NCI-H524 (cell line): ENCODE data around the gene SH3TC1.
A peak's percentile ranks its signal among the peaks of the same experiment; 100 is the strongest.

Experiments used
- DNase-seq, 2 experiments: peaks; one replicate each; lab custom pipeline; 2025; lab: John Stamatoyannopoulos, UW

SH3TC1 gene

DNA sequence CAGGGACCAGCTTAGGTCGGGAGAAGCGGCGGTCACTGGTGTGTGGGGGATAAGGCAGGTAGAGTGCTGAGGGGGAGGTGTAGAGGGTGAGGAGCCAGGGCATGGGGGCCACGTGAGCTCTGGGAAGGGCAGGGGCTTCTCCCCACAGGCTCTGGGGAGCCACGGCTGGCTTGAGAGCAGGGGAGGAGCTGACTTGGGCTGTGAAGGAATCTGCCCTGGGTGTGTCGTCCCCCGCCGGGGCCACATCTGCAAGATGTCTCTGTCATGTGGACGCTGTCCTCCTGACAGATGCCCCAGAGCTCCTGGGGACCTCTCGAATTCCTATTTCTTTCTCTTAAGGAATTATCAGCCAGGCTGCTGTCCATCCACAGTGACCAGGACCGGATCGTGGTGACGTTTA lies 15.0 kb downstream of the SH3TC1 start:
- no peak for DNase-seq

DNA sequence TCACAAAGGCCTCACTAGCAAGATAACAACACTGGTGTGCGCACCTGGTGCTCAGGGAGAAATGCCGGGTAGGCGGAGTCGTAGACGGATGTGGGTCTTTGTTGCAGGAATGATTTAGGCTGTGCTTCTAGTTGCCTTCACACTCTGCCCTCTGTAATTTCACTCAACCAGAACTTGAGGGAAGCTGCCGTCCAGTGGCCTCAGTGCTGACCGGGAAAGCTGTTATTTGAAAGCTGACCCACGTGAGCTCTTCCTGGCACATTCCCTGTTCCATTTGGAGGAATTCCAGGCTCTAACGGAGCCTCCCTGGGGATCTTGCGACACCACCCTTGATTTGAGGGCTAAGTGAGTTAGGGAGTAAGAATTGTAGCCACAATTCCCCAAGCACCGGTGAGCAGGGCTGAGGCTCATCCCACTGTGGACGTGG lies 15.9 kb downstream of the SH3TC1 start:
- DNase-seq, result no peak

DNA sequence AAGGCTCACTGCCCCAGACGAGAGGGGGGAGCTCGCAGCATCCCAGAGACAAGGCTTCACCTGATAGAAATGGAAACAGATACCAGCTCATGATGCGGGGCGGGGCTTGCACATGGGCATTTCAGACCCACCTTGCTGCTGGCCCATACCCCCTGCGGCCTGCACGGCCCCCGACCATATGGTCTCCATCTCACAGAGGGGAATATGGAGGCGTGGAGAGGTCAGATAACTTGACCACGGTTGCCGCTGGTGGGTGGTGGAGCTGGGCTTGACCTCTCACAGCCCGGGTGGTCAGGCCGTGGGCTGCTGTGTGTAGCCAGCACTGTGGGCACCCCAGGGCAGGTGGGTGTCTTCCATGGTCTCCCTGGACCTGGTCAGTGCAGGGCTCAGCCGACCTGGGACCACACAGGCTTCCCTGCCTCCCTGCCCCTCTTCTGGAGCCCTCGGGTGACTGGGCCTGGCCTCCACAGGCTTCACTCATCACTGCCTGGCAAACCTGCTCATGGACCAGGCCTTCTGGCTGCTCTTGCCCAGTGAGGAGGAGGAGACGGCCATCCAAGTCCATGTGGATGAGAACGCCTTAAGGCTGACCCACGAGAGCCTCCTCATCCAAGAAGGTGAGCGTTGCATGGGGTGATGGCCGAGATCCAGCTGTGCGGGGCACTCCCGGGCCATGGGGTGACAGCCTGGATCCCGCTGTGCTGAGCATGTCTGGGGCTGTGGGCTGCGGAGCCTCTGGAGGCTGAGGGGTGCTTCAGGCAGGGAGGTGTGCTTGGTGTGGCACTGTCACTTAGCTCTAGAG lies 16.8 kb downstream of the SH3TC1 start:
- no peak for DNase-seq

DNA sequence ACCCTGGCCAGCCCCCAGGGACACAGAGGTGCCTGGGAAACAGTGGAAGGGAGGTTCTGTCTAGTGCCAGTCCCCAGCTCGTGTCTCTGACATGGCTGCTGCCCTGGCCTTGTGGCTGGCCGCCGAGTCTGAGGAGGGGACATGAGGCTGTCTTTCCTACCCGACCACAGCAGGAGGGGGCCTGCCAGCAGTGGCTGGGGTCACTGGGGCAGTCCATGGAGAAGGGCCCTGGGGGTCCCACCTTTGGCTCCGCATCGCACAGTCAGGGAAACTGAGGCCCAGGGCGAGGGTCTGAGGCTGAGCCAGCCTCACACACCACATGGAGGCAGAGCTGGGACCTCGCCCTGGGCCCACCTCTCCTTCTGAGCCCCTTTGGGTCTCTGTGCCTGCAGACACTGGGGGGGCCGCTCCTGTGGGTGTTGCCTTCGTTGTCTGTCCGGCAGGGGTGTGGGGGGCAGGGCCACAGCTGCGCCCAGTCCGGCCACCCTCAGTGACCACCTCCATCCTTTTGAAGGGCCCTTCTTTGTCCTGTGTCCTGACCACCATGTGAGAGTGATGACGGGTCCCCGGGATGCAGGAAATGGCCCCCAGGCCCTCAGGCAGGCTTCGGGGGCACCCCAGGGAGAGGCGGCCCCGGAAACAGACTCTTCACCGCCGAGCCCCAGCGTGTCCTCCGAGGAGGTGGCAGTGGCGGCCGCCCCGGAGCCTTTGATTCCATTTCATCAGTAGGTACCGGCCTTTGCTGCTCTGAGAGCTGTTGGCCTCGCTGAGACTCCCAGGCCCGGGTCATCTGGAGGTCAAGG lies 17.6 kb downstream of the SH3TC1 start:
- no peak for DNase-seq

DNA sequence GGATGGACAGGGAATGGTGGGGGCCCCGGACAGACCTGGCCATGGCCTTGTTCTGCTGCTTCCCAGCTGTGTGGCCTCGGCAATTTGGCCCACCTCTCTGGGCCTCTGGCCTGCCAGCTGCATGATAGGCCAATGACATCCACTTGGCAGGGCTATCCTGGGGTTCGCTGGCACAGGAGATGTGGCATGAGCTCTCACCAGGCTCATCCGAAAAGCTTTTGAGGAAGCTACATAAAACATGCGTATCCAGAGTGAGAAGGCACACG lies 18.1 kb downstream of the SH3TC1 start:
- no peak for DNase-seq

DNA sequence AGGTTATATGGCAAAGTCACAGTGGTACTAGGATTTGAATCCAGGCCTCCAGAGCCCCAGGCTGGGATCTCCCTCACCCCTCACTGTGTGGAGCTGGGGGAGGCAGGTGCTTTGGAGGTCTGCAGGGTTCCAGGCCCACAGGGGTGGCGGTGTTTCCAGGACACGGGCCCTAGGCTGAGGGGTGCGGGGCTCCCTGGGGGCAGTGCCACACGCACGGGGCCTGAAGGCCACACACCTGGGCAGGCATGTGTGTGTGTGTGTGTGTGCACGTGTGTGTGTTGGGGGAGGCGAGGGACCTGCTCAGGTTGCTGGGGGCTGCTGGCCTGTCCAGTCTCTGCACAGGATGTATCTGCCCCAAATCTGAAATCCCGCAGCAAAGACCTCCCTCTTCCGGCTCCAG lies 18.8 kb downstream of the SH3TC1 start:
- no peak for DNase-seq

DNA sequence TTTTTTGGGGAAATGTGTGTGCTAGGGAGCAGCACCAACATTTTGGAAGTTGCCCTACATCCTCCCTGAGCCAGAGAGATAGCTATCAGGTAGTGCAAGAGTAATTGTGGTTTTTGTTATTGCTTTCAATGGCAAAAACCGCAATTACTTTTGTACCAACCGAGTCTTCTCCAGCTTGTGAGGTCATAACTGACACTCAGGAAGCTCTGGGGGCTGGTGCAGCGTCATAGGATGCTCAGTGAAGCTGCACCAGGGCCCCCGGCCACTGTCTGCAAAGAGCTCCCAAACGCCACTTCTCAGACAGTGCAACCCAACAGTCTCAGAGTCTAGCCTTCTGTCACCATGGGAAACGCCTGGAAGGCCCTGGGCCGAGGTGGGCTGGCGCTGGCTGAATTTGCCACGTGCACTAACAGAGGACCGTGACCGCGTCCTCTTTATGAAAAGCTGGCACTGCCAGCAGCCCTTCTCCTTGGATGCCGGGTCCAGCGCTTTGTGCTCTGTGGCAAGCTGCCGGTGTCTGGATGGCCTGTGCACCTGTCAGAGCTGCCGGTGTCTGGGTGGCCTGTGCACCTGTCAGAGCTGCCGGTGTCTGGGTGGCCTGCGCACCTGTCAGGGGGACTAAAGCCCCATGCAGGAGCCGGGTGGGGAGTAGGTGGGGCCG lies 19.4 kb downstream of the SH3TC1 start:
- no peak for DNase-seq

DNA sequence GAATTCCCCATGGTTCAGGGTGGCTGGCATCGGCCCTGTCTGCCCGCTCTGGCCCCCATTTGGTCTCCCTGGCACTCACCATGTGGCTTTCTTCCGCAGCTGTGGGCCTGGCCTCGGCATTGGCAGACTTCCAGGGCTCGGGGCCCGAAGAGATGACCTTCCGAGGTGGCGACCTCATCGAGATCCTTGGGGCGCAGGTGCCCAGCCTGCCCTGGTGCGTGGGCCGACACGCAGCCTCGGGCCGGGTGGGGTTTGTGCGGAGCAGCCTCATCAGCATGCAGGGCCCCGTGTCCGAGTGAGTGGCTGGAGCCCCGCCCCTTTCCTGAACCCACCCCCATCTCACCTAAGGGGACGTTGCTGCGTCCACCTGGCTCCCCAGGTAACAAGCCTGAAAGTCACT lies 20.1 kb downstream of the SH3TC1 start:
- no peak for DNase-seq

DNA sequence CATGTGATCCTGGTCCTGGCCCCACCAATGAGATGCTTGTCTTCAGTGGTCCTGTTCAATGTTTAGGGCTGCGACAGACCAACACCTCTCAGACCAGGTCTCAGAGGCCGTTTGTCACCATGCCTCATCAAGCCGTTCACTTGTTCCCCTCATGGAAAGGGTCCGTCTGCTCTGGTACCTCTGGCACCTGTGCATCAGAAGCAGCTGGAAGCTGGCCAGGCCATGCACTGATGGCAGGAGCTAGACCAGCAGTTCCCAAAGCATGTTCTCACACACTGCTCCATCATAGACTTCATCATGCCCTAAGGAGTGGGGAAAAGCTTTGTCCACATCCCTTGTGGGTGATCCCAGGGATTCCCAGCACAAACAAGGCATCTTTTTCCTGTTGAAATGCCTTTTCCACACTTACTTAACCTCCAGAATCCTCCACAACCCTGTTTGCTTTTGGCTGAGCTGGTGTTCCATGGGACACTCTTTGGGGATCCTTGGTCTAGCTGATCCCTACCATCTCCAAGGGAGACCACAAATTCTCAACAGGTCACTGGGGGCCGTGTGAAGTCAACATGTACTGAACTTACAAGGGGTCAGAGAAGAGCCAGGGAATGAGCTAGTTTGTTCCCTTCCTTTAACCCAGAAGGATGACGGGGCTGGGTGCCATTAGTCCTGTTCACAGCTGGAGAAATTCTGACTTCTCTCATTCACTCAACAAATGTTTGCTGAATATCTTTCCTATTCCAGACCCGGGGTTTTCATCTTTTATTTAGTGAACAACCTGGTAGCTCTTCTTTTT lies 21.8 kb downstream of the SH3TC1 start:
- DNase-seq, result no peak

DNA sequence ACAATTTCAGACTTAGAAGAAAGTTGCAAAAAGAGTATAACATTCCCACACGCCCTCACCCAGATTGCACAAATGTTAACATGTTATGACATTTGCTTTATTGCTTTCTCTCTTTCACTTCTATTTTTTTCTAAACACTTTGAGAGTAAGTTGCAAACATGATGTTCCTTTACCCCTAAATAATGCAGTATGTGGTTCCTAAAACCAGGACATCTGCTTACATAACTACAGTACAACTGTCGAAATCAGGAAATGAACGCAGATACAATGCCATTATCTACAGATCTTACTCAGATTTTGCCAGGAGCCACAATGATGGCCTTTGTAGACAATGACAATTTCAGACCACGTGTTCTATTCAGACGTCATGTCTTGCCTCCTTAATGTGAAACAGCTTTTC lies 22.4 kb downstream of the SH3TC1 start:
- no peak for DNase-seq

DNA sequence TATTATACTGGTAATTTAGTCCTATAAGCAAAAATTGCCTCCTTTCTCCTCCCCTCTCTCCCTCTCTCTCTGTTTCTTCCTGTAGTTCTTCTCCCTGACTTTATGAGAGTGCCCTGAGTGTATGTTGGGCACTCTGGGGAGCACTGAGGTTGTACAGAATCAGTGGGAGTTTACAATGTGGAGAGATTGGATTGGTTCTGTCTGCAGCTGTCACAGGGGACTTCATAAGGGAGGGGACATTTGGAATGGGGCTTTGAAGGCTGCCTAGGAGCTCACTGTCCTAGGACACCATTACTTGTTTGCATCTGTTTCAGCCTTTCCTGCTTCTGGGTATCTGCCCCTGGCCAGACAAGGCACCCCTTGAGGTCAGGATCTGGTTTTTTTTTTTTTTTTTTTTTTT lies 22.9 kb downstream of the SH3TC1 start:
- DNase-seq, result no peak

DNA sequence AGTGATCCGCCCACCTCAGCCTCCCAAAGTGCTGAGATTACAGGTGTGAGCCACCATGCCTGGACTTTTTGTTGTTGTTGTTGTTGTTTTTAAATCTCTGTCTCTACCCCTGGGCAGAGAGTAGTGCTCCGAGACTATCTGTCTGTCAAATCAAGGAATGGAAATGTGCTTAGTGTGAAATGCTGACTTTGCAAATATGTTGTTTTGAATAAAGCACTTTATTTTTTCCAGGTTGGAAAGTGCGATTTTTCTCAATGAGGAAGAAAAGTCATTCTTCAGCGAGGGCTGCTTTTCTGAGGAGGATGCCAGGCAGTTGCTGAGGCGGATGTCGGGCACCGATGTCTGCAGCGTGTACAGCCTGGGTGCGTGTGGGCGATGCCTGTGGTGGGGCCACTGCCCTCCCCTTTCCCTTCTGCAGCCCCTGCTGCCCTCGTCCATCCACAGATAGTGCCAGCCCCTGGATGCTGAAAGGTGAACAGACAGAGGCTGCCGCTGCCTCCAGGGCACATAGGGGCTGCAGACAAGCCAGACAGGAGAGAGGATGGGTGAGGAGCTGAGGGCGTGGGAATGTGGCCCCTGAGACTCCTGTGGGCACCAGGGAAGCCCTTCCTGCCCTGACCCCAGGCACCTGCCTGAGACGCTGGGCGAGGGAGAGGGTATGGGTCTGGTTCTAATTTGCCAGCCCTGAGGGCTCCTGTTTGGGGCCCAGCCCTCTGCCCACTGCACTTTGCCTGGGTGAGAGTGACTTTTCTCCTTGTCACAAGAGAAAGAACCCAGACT lies 23.7 kb downstream of the SH3TC1 start:
- no peak for DNase-seq

DNA sequence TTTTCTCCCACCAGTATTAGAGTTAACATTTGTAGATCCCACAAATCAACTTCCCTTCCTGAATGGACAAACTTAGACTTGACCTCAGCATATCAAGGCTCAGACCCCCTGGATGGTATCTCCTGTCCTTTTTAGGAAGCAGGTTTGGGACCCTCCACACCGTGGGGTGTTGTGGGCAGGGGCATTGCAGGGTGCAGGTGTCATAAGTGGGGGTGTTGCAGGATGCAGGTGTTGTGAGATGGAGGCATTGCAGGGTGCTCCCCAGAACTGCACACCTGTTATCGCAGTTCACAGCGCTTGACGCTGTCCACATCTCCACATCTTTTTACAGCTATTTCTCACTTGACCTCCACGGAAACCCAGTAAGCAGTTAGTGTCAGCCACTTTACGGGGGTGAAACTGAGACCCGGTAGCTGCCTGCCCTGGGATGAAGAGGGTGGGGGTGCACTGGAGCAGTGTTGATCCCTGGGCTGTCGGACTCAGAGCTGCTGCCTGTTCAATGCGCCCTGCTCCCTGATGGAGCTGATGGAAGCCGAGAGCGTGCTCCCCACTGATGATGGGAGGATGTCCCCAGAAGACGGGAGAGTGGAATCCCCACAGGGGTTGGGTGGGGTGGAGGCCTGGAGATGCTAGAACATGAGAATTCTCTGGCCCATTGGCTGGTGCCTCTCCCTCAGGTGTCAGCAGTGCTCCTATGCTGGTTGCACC lies 25.3 kb downstream of the SH3TC1 start:
- no peak for DNase-seq

DNA sequence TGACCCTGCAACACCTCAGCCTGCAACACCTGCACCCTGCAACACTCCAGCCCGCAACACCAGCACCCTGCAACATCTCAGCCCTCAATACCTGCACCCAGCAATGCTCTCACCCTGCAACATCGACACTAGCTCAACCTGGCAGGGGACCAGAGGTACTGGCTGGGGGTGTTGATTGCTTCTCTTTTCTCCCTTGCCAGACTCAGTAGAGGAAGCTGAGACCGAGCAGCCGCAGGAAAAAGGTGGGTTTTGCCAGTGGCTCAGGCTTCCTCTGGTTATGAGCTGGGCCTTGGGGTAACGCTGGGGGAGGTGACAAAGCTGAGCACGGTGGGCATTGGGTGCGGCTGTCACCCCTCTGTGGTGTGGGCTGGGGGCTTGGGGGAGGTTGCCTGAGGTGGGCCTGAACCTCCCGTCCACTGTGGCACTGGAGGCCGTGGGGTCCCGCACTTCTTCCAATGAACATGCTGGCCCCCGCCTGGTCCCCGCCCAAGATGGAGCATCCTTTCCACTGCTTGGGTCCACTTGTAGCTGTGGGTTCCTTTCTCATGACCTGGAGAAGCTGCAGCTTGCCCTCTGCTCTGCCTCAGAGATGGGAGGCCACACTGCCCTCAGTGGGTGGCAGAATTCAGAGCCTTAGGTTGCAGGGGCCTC lies 26.0 kb downstream of the SH3TC1 start:
- no peak for DNase-seq

DNA sequence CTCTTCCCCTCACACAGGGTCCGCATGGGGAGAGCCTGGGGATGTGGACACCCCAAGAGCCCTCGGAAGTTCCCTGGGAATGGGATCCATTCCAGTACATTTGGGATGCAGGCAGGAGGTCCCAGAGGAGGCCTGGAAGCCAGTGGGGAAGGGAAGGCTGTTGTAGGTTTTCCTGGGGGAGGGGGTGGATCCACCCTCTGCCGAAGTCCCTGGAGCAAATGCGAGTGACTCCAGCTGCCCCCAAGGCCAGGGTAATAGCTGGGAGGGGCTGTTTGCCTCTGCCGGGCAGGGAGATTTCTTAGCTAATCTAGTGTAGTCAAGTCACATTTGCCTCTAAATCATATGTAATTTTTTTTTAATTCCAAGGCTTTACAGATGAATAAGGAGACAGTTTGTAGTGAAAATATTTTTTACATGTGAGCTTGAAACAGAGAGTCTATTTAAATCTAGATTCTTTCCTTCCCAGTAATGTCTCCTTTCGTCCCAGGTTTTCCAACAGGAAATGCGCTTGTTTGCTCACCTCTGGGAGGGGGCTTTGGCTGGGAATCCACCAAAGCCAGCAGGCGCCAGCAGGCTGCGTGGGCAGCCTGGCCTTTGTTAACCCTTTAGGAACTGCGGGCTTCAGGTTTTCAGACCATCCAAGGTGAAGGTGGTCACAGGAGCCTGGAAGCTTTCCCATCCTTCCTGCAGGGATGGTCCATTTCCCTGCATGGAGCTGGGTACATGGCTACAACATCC lies 26.8 kb downstream of the SH3TC1 start:
- no peak for DNase-seq

DNA sequence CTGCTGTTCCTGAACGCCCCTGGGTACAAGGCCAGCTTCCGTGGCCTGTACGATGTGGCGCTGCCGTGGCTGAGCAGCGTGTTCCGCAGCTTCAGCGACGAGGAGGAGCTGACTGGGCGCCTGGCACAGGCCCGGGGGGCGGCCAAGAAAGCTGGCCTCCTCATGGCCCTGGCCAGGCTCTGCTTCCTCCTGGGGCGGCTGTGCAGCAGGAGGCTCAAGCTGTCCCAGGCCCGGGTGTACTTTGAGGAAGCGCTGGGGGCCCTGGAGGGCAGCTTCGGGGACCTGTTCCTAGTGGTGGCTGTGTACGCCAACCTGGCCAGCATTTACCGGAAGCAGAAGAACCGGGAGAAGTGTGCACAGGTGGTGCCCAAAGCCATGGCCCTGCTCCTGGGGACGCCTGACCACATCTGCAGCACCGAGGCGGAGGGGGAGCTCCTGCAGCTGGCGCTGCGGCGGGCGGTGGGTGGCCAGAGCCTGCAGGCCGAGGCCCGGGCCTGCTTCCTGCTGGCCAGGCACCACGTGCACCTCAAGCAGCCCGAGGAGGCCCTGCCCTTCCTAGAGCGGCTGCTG lies 28.2 kb downstream of the SH3TC1 start:
- no peak for DNase-seq

DNA sequence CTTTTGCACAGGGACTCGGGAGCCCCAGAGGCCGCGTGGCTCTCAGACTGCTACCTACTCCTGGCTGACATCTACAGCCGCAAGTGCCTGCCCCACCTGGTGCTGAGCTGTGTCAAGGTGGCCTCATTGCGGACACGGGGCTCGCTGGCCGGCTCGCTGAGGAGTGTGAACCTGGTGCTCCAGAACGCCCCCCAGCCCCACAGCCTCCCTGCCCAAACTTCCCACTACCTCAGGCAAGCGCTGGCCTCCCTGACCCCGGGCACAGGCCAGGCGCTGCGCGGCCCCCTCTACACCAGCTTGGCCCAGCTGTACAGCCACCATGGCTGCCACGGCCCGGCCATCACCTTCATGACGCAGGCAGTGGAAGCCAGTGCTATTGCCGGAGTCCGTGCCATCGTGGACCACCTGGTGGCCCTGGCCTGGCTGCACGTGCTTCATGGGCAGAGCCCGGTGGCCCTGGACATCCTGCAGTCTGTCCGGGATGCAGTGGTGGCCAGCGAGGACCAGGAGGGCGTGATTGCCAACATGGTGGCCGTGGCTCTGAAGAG lies 28.8 kb downstream of the SH3TC1 start:
- DNase-seq, result no peak

DNA sequence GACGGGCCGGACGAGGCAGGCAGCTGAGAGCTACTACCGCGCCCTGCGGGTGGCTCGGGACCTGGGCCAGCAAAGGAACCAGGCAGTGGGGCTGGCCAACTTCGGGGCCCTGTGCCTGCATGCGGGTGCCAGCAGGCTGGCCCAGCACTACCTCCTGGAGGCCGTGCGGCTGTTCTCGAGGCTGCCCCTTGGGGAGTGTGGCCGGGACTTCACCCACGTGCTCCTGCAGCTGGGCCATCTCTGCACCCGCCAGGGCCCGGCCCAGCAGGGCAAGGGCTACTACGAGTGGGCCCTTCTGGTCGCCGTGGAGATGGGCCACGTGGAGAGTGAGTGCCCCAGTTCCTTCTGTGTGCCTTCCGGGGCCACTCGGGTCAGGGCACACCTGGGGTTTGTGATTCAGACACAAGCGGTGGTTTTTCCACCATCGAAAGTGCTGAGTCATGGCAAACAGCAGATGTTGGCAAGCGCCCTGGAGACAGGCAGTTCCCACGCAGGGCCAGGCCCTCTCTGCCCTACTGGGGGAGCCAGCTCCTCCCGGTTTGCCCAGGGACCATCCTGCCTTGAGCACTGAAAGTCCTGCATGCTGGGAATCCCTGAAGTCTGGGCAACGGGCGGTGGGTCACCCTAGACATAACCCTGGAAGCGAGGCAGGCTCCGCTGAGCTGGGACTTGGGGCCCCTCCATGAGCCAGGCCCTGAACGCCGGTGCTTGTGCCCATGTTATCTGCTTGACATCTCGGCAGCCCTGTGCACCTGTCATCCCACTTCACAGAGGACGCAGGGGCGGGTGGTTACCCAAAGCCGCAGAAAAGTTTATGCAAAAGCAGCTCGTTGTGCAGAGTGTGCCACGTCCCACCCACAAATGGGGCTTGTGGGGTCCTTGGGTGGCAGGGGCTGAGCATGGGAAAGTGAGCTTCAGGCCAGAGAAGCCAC lies 29.5 kb downstream of the SH3TC1 start:
- peak in 1 of 2 experiments; percentile 50 for DNase-seq
